Measurements from ENCODE around the gene TRAF3IP3.

DNA sequence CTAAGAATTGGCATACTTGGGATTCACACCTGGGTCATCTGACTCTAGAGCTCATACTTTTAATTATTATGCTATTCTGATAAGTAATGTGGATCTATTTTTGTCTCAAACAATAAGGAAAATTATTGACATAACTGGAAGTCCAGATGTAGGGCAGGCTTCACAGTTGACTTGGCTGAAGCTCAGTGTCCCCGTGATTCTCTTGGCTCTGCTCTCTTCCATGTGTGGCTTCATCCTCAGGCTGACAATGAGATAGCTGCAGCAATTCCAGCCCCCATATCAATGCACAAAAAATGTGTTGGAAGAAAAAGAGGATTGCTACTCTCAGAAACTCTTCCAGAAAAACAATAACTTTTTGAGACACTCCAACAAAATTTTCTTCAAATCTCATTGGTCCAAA is 27.4 kb upstream of the TRAF3IP3 start:
- no peak for TF ChIP-seq EZH2 (IDR thresholded peaks at IDR 0.05; ENCODE audit: borderline replicate concordance, insufficient read depth, low read depth, low read length, poor library complexity, severe bottlenecking)
- TF ChIP-seq, protein P1, sequence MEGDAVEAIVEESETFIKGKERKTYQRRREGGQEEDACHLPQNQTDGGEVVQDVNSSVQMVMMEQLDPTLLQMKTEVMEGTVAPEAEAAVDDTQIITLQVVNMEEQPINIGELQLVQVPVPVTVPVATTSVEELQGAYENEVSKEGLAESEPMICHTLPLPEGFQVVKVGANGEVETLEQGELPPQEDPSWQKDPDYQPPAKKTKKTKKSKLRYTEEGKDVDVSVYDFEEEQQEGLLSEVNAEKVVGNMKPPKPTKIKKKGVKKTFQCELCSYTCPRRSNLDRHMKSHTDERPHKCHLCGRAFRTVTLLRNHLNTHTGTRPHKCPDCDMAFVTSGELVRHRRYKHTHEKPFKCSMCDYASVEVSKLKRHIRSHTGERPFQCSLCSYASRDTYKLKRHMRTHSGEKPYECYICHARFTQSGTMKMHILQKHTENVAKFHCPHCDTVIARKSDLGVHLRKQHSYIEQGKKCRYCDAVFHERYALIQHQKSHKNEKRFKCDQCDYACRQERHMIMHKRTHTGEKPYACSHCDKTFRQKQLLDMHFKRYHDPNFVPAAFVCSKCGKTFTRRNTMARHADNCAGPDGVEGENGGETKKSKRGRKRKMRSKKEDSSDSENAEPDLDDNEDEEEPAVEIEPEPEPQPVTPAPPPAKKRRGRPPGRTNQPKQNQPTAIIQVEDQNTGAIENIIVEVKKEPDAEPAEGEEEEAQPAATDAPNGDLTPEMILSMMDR (IDR thresholded peaks at IDR 0.05), result no peak
